Loucy (cell line): ENCODE results near the gene MAML2.

Source experiments
- H2AFZ ChIP-seq: fragments of 200-600 bp; sonication (generic); 2 replicates; pipeline ENCODE4 v1.6.0; 2016; ENCODE audit warnings: antibody characterized with exemption, mild to moderate bottlenecking, low read length, moderate library complexity
- H3F3A ChIP-seq: fragments of 200-600 bp; 2 replicates; pipeline ENCODE4 v1.6.0; 2016; ENCODE audit warnings: antibody characterized with exemption, low read depth, mild to moderate bottlenecking
- H3K27me3 ChIP-seq: fragments of 200-600 bp; sonication (generic); 2 replicates; pipeline ENCODE4 v1.6.1; 2014; ENCODE audit warnings: low read length, mild to moderate bottlenecking; ENCODE audit not compliant: insufficient read depth, poor library complexity, severe bottlenecking
- H3K36me3 ChIP-seq: fragments of 200-600 bp; sonication (generic); 2 replicates; pipeline ENCODE4 v1.6.1; 2016; ENCODE audit warnings: low read length; ENCODE audit not compliant: insufficient read depth
- H3K4me1 ChIP-seq: fragments of 200-600 bp; sonication (generic); 2 replicates; pipeline ENCODE4 v1.5.1; 2014; ENCODE audit warnings: low read length, mild to moderate bottlenecking; ENCODE audit not compliant: insufficient read depth, poor library complexity, severe bottlenecking
- H3K4me2 ChIP-seq: fragments of 200-600 bp; sonication (generic); 2 replicates; pipeline ENCODE4 v1.6.0; 2014; ENCODE audit warnings: antibody characterized with exemption, low read length, low read depth, mild to moderate bottlenecking; ENCODE audit not compliant: poor library complexity, severe bottlenecking
- H3K4me3 ChIP-seq: fragments of 200-600 bp; sonication (generic); 2 replicates; pipeline ENCODE4 v1.5.1; 2014; ENCODE audit warnings: low read length, mild to moderate bottlenecking, mixed read lengths; ENCODE audit not compliant: poor library complexity, severe bottlenecking
- H3K79me2 ChIP-seq: fragments of 200-600 bp; sonication (generic); 2 replicates; pipeline ENCODE4 v1.6.1; 2014; ENCODE audit warnings: low read length; ENCODE audit not compliant: insufficient read depth
- H3K9ac ChIP-seq: fragments of 200-600 bp; sonication (generic); 2 replicates; pipeline ENCODE4 v1.6.0; 2014; ENCODE audit warnings: mild to moderate bottlenecking, low read depth, low read length, moderate library complexity; ENCODE audit not compliant: poor library complexity, severe bottlenecking
- H3K9me2 ChIP-seq: fragments of 200-600 bp; sonication (generic); replicated peaks from 2 replicates; pipeline ENCODE4 v1.6.1; 2016; ENCODE audit warnings: low read depth, low read length, mixed read lengths
- H3K9me3 ChIP-seq: fragments of 200-600 bp; sonication (generic); 2 replicates; pipeline ENCODE4 v1.6.1; 2014; ENCODE audit warnings: mild to moderate bottlenecking, antibody characterized with exemption, low read length, low read depth; ENCODE audit not compliant: insufficient read depth
- H4K20me1 ChIP-seq: fragments of 200-600 bp; sonication (generic); 2 replicates; pipeline ENCODE4 v1.6.0; 2014; ENCODE audit warnings: antibody characterized with exemption, low read length, mild to moderate bottlenecking; ENCODE audit not compliant: insufficient read depth, poor library complexity, severe bottlenecking
- EZH2phosphoT487 ChIP-seq: fragments of 200-600 bp; IDR thresholded peaks from 2 replicates; pipeline ENCODE4 v1.6.1; 2018; ENCODE audit warnings: antibody characterized with exemption, mild to moderate bottlenecking, moderate library complexity, borderline replicate concordance
- TF ChIP-seq, protein P1 (sequence below): fragments of 200-600 bp; sonication (generic); conservative IDR thresholded peaks from 2 replicates; pipeline ENCODE4 v1.5.1; 2014; ENCODE audit warnings: mild to moderate bottlenecking, antibody characterized with exemption, low read length

The MAML2 gene

GRCh38 chr11:96211436-96211835 is 131.6 kb downstream of the MAML2 start:
- Histone ChIP-seq H4K20me1 (no peaks in the 10 kb centered on the region), H3K79me2 (no peaks in the 10 kb centered on the region), H3K4me1 (peaks cover 57% of the 10 kb centered on the region), H3K36me3 (no peaks in the 10 kb centered on the region), H3K4me3 (no peak overlapping the region), H3F3A (peaks cover 12% of the 10 kb centered on the region), H3K9ac (no peak overlapping the region), H3K27me3 (no peaks in the 10 kb centered on the region), H2AFZ (no peak overlapping the region), H3K4me2 (no peak overlapping the region), H3K9me3 (no peaks in the 10 kb centered on the region), H3K9me2 (no peaks in the 10 kb centered on the region)
- TF ChIP-seq, protein P1, sequence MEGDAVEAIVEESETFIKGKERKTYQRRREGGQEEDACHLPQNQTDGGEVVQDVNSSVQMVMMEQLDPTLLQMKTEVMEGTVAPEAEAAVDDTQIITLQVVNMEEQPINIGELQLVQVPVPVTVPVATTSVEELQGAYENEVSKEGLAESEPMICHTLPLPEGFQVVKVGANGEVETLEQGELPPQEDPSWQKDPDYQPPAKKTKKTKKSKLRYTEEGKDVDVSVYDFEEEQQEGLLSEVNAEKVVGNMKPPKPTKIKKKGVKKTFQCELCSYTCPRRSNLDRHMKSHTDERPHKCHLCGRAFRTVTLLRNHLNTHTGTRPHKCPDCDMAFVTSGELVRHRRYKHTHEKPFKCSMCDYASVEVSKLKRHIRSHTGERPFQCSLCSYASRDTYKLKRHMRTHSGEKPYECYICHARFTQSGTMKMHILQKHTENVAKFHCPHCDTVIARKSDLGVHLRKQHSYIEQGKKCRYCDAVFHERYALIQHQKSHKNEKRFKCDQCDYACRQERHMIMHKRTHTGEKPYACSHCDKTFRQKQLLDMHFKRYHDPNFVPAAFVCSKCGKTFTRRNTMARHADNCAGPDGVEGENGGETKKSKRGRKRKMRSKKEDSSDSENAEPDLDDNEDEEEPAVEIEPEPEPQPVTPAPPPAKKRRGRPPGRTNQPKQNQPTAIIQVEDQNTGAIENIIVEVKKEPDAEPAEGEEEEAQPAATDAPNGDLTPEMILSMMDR = no peak
- TF ChIP-seq EZH2phosphoT487 = no peak

GRCh38 chr11:96207459-96208449 is 135.2 kb downstream of the MAML2 start:
- TF ChIP-seq, protein P1 = no peak
- TF ChIP-seq EZH2phosphoT487 = no peak

GRCh38 chr11:96206955-96207354 is 136.0 kb downstream of the MAML2 start:
- H3K27me3 ChIP-seq = no peaks in the 10 kb centered on the region
- H3K4me3 ChIP-seq = peak overlapping the region; percentile 65
- H4K20me1 ChIP-seq = no peaks in the 10 kb centered on the region
- no peaks in the 10 kb centered on the region for H3K79me2 ChIP-seq
- peaks cover 29% of the 10 kb centered on the region for H3K4me1 ChIP-seq
- peak overlapping the region; percentile 77 for H2AFZ ChIP-seq
- peak overlapping the region; percentile 58 for H3K9ac ChIP-seq
- H3K36me3 ChIP-seq = no peaks in the 10 kb centered on the region
- H3F3A ChIP-seq = peaks cover 12% of the 10 kb centered on the region
- H3K4me2 ChIP-seq = peak overlapping the region; percentile 69
- no peak for TF ChIP-seq EZH2phosphoT487
- TF ChIP-seq, protein P1 = no peak
- no peaks in the 10 kb centered on the region for H3K9me3 ChIP-seq
- H3K9me2 ChIP-seq = no peaks in the 10 kb centered on the region

More at GRCh38 chr11:96207459-96208449, 135.2 kb downstream of the MAML2 start:
- H2AFZ ChIP-seq = peak overlapping the region; percentile 77
- no peaks in the 10 kb centered on the region for H3K79me2 ChIP-seq
- peak overlapping the region; percentile 69 for H3K4me2 ChIP-seq
- H3F3A ChIP-seq = peaks cover 12% of the 10 kb centered on the region
- no peaks in the 10 kb centered on the region for H3K27me3 ChIP-seq
- peak overlapping the region; percentile 65 for H3K4me3 ChIP-seq
- H3K9me3 ChIP-seq = no peaks in the 10 kb centered on the region
- H3K36me3 ChIP-seq = no peaks in the 10 kb centered on the region
- peaks cover 34% of the 10 kb centered on the region for H3K4me1 ChIP-seq
- no peaks in the 10 kb centered on the region for H4K20me1 ChIP-seq
- peak overlapping the region; percentile 58 for H3K9ac ChIP-seq
- no peaks in the 10 kb centered on the region for H3K9me2 ChIP-seq
